SK-N-SH treated with all-trans-retinoic acid at 6 μM for 48 hours (cell line): Measurements from ENCODE around the gene MCAT.

ENCODE experiments used
- PPARA ChIP-seq: fragments of 250-450 bp; sonication (Bioruptor Pico); IDR thresholded peaks from 2 replicates; pipeline ENCODE4 v1.5.0; 2020; ENCODE audit warnings: mild to moderate bottlenecking, borderline replicate concordance
- SNAI2 ChIP-seq: fragments of 250-450 bp; sonication (Bioruptor Pico); IDR thresholded peaks from 2 replicates; pipeline ENCODE4 v1.5.0; 2020; ENCODE audit warnings: mild to moderate bottlenecking, moderate library complexity
- ZNF8 ChIP-seq: fragments of 450-650 bp; formaldehyde crosslinking; IDR thresholded peaks from 2 replicates; pipeline ENCODE4 v1.5.0; 2020; ENCODE audit warnings: mild to moderate bottlenecking, moderate library complexity

DNA sequence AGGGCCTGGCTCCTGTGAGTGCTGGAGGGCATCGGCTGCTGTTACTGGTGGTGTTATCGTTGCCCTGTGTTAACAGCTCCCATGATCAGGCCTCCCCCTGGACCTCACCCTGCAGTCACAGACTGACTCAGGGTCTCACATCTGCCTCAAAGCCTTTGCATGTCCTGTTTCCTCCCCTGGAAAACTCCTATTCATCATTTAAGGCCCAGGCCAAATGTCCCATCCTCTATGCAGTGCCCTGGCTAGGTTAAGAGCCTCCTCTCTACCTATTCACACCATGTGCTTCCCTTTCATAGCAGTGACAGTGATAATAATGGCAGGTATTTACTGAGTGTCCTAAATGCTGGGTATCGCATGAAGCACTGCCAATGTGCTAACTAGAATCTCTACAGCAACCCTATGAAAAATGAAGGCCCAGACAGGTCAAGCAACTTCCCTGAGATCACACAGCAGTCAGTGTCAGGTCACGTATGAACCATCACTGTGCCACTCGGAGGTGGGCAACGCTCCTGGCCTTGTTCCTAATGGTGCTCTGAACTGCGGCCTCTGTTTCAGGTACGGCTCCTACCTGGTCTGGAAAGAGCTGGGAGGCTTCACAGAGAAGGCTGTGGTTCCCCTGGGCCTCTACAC lies 17.4 kb upstream of the MCAT start:
- TF ChIP-seq PPARA (no peak), ZNF8 (CRISPR knock-in tag) (no peak), SNAI2 (no peak)
